HepG2 (cell line): ENCODE measurements around the gene SMARCA2. TPM values are rescaled to one million over a fixed set of nuclear protein-coding genes. Genes with fewer than 3 reads are reported as not detected.

ENCODE experiments used
- ATAC-seq: fragments of 200-7000 bp; cut with Tn5 transposase; 3 replicates; pipeline ENCODE4 v1.9.1; 2020; ENCODE audit warnings: mild to moderate bottlenecking, moderate library complexity
- BruUV-seq: library from RNA; stranded (reverse); fragments of 400-500 nt; replicated peaks from 2 replicates; lab custom pipeline; 2021; lab: Mats Ljungman, UMichigan
- CTCF ChIA-PET: fragments of 300-600 bp; formaldehyde crosslinking; extraction: SDS; loops from one replicate; lab custom pipeline; 2021; ENCODE audit warnings: low total read pairs, inconsistent platforms, low intra/inter-chr PET ratio; lab: Yijun Ruan, JAX
- POLR2A ChIA-PET: fragments of 350-600 bp; sonication (Branson Sonifier 250); formaldehyde crosslinking; loops from one replicate; lab custom pipeline; 2020; ENCODE audit warnings: antibody characterized with exemption, inconsistent platforms; lab: Yijun Ruan, JAX
- DNase-seq: peaks from one replicate; pipeline ENCODE4 v3.0.0-alpha.2; 2015; ENCODE audit warnings: low spot score
- FAIRE-seq: peaks from 3 replicates; lab custom pipeline; 2011; peaks lifted over from hg19 to GRCh38; lab: Jason Lieb, UNC
- H2AFZ ChIP-seq: one replicate; pipeline ENCODE4 v1.6.1; 2011; ENCODE audit warnings: low read length, inconsistent platforms
- H3K27ac ChIP-seq: fragments of 300-600 bp; 3 replicates; pipeline ENCODE4 v1.8.0; 2011; ENCODE audit warnings: mixed run types, mild to moderate bottlenecking, mixed read lengths, low read length, inconsistent platforms; ENCODE audit not compliant: insufficient read depth; ENCODE audit errors: extremely low read length
- H3K27me3 ChIP-seq, 2 experiments: fragments of 200-600 bp in 1 of 2; 2 replicates in 1 of 2; 3 replicates in 1 of 2; pipeline versions ENCODE4 v1.6.0 to v1.8.0; 2011; ENCODE audit warnings: low read length in 2 of 2, mild to moderate bottlenecking in 2 of 2, moderate library complexity in 2 of 2, inconsistent platforms in 1 of 2; ENCODE audit not compliant: insufficient read depth in 2 of 2, control insufficient read depth in 1 of 2
- H3K36me3 ChIP-seq, 2 experiments: fragments of 200-600 bp in 1 of 2; replicated peaks in 1 of 2; 2 replicates in 1 of 2; 3 replicates in 1 of 2; pipeline versions ENCODE4 v1.5.1 to v1.8.0; 2011; ENCODE audit warnings: low read length in 2 of 2, inconsistent platforms in 1 of 2; ENCODE audit not compliant: insufficient read depth in 2 of 2, control insufficient read depth in 1 of 2
- H3K4me1 ChIP-seq: 2 replicates; pipeline ENCODE4 v1.5.1; 2012; ENCODE audit warnings: low read length, inconsistent platforms; ENCODE audit not compliant: insufficient read depth
- H3K4me2 ChIP-seq: 2 replicates; pipeline ENCODE4 v1.6.0; 2011; ENCODE audit warnings: low read depth, low read length, inconsistent platforms
- H3K4me3 ChIP-seq, 3 experiments: fragments of 200-600 bp in 1 of 3; sonication (generic), shearing (Covaris generic) in 1 of 3; replicated peaks in 1 of 3; 2 replicates each; pipeline ENCODE4 v1.5.1; 2011 to 2016; ENCODE audit warnings: low read length in 3 of 3, inconsistent platforms in 2 of 3, low read depth in 2 of 3, mild to moderate bottlenecking in 2 of 3, control low read depth in 1 of 3, mixed read lengths in 1 of 3; ENCODE audit not compliant: insufficient read depth in 1 of 3
- H3K79me2 ChIP-seq: one replicate; pipeline ENCODE4 v1.6.1; 2011; ENCODE audit warnings: low read length, inconsistent platforms; ENCODE audit not compliant: insufficient read depth
- H3K9ac ChIP-seq: 2 replicates; pipeline ENCODE4 v1.6.0; 2011; ENCODE audit warnings: mild to moderate bottlenecking, low read depth, low read length, inconsistent platforms; ENCODE audit not compliant: insufficient read depth
- H3K9me3 ChIP-seq: 2 replicates; pipeline ENCODE4 v1.5.1; 2012; ENCODE audit warnings: mild to moderate bottlenecking, low read length
- H4K20me1 ChIP-seq: 2 replicates; pipeline ENCODE4 v1.6.0; 2011; ENCODE audit warnings: inconsistent platforms, mild to moderate bottlenecking, low read length, moderate library complexity; ENCODE audit not compliant: insufficient read depth
- CBX1 ChIP-seq: IDR thresholded peaks from one replicate; pipeline ENCODE4 v1.6.1; 2016; ENCODE audit warnings: antibody characterized with exemption, low read depth
- ERF ChIP-seq: IDR thresholded peaks from 2 replicates; pipeline ENCODE4 v1.6.1; 2018; ENCODE audit warnings: missing biosample characterization, missing genetic modification reagents
- NCOA2 ChIP-seq: sonication (generic); formaldehyde crosslinking; IDR thresholded peaks from 2 replicates; pipeline ENCODE4 v1.8.0; 2022; ENCODE audit warnings: inconsistent platforms
- NFYB ChIP-seq: sonication (generic); formaldehyde crosslinking; IDR thresholded peaks from 2 replicates; pipeline ENCODE4 v1.4.0; 2020; ENCODE audit warnings: missing genetic modification reagents
- SMAD9 ChIP-seq: sonication (generic); formaldehyde crosslinking; IDR thresholded peaks from 2 replicates; pipeline ENCODE4 v1.5.1; 2020; ENCODE audit warnings: mild to moderate bottlenecking, missing genetic modification reagents
- TGIF2 ChIP-seq: IDR thresholded peaks from 2 replicates; pipeline ENCODE4 v1.6.1; 2016; ENCODE audit warnings: control low read depth, missing compliant biosample characterization
- ZNF546 ChIP-seq: sonication (generic); formaldehyde crosslinking; conservative IDR thresholded peaks from 2 replicates; pipeline ENCODE4 v1.8.1; 2023; ENCODE audit warnings: mild to moderate bottlenecking, missing genetic modification reagents
- ZNF768 ChIP-seq: sonication (generic); formaldehyde crosslinking; IDR thresholded peaks from 2 replicates; pipeline ENCODE4 v1.4.0; 2020; ENCODE audit warnings: missing genetic modification reagents
- ZNF878 ChIP-seq: sonication (generic); formaldehyde crosslinking; IDR thresholded peaks from 2 replicates; pipeline ENCODE4 v1.8.1; 2023; ENCODE audit warnings: mild to moderate bottlenecking, missing genetic modification reagents, moderate library complexity
- ZSCAN29 ChIP-seq: sonication (generic); formaldehyde crosslinking; conservative IDR thresholded peaks from 2 replicates; pipeline ENCODE4 v1.4.0; 2020; ENCODE audit warnings: mild to moderate bottlenecking, missing genetic modification reagents
- WGBS: methylation state at CpG from one replicate; pipeline ENCODE4 v1.1.6; 2017; ENCODE audit warnings: low lambda C conversion rate; 5-methylcytosine and 5-hydroxymethylcytosine counted together
- in situ Hi-C: cut with HindIII; loops from 2 replicates; pipeline ENCODE4 v1.10.0; 2017; ENCODE audit warnings: low pct_unique_long_range_greater_than_20kb; ENCODE audit not compliant: extremely low pct_ligation_motif_present
- intact Hi-C: fragments of 100-400 bp; cut with micrococcal nuclease; formaldehyde crosslinking; loops from one replicate; pipeline ENCODE4 v1.10.0; 2022; ENCODE audit not compliant: unreplicated experiment
- polyA plus RNA-seq, 8 experiments: library from polyadenylated mRNA; depleted of rRNA in 3 of 8; stranded (reverse) in 7 of 8; unstranded in 1 of 8; fragments of >200 nt; fragmentation: Illumina TruSeq in 4 of 8; extraction: Trizol in 4 of 8; gene quantifications; 2 replicates each; pipeline versions ENCODE4 v1.2.1 to v1.2.3, GENCODE V29; 2011 to 2016; ENCODE audit warnings: low read depth in 4 of 8, missing spikeins in 1 of 8, mixed read lengths in 1 of 8; ENCODE audit not compliant: insufficient read depth in 1 of 8
- total RNA-seq, 5 experiments: library from RNA; depleted of rRNA; stranded (reverse); fragments of >200 nt; fragmentation: Illumina TruSeq; extraction: Trizol; gene quantifications; 2 replicates each; pipeline ENCODE4 v1.2.3, GENCODE V29; 2016; ENCODE audit warnings: low read depth in 1 of 5
- TF ChIP-seq, protein P1 (sequence below): sonication (generic); formaldehyde crosslinking; IDR thresholded peaks from 2 replicates; pipeline ENCODE4 v1.4.0; 2020; ENCODE audit warnings: missing genetic modification reagents
- TF ChIP-seq, protein P2 (sequence below): sonication (generic); formaldehyde crosslinking; IDR thresholded peaks from 2 replicates; pipeline ENCODE4 v1.8.1; 2022; ENCODE audit warnings: mild to moderate bottlenecking, missing genetic modification reagents
- TF ChIP-seq, protein P3 (sequence below): IDR thresholded peaks from 2 replicates; pipeline ENCODE4 v1.6.1; 2016; ENCODE audit warnings: missing compliant biosample characterization, missing genetic modification reagents, borderline replicate concordance

Gene SMARCA2
- total and polyA plus RNA-seq, 2 of the 13 experiments (the other 11 are each of a cell fraction or from before 2014, with no cell fraction given), result 22.5 to 23.7 TPM

DNA sequence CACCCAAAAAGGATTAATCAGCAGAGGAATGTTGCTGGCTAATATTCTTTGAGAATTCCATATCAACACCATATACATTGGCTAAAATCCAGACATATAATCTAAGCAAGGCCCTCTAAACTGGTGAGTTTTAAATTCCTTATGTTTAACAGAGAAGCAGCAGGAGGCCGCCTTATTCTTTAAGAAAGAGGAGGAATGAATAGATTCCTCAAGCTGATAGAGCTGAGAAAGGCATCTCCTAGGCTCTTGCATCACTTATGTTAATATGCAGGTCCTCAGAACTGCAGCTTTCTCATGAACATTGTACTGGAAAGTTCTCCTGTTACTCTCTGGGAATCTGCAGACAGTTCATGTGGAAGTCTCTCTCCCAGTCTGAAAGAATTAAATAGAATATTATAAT lies 20.1 kb upstream of the SMARCA2 start:
- FAIRE-seq, result no peak
- Histone ChIP-seq H3K4me1 (no peaks in the 10 kb centered on the region), H3K27ac (no peak overlapping the region), H4K20me1 (no peaks in the 10 kb centered on the region), H2AFZ (no peak overlapping the region), H3K79me2 (no peaks in the 10 kb centered on the region), H3K9ac (no peak overlapping the region), H3K27me3 (peaks cover 0 to 3% of the 10 kb centered on the region in 2 experiments; a peak in 1 of 5 replicates), H3K36me3 (no peaks in the 10 kb centered on the region), H3K4me3 (no peak overlapping the region), H3K4me2 (no peak overlapping the region), H3K9me3 (no peaks in the 10 kb centered on the region)
- no peak for DNase-seq
- ATAC-seq, result no peak
- WGBS, result 7% methylated on average over 1 of the region's 1 CpG
- intact Hi-C loops (no loop called here), in situ Hi-C loops (no loop called here)
- ChIA-PET CTCF (no interaction called here), POLR2A (no interaction called here)
- no TSS peak for BruUV-seq
- TF ChIP-seq ZNF546 (CRISPR knock-in tag), result no peak
- no peak for TF ChIP-seq ZSCAN29 (CRISPR knock-in tag)
- TF ChIP-seq, protein P1, sequence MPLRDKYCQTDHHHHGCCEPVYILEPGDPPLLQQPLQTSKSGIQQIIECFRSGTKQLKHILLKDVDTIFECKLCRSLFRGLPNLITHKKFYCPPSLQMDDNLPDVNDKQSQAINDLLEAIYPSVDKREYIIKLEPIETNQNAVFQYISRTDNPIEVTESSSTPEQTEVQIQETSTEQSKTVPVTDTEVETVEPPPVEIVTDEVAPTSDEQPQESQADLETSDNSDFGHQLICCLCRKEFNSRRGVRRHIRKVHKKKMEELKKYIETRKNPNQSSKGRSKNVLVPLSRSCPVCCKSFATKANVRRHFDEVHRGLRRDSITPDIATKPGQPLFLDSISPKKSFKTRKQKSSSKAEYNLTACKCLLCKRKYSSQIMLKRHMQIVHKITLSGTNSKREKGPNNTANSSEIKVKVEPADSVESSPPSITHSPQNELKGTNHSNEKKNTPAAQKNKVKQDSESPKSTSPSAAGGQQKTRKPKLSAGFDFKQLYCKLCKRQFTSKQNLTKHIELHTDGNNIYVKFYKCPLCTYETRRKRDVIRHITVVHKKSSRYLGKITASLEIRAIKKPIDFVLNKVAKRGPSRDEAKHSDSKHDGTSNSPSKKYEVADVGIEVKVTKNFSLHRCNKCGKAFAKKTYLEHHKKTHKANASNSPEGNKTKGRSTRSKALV (CRISPR knock-in tag), result no peak
- TF ChIP-seq, protein P2, sequence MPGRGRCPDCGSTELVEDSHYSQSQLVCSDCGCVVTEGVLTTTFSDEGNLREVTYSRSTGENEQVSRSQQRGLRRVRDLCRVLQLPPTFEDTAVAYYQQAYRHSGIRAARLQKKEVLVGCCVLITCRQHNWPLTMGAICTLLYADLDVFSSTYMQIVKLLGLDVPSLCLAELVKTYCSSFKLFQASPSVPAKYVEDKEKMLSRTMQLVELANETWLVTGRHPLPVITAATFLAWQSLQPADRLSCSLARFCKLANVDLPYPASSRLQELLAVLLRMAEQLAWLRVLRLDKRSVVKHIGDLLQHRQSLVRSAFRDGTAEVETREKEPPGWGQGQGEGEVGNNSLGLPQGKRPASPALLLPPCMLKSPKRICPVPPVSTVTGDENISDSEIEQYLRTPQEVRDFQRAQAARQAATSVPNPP (CRISPR knock-in tag), result no peak
- no peak for TF ChIP-seq ZNF878
- TF ChIP-seq ZNF768 (CRISPR knock-in tag), result no peak
- no peak for TF ChIP-seq NFYB
- TF ChIP-seq NCOA2 (CRISPR knock-in tag), result no peak
- TF ChIP-seq, protein P3, sequence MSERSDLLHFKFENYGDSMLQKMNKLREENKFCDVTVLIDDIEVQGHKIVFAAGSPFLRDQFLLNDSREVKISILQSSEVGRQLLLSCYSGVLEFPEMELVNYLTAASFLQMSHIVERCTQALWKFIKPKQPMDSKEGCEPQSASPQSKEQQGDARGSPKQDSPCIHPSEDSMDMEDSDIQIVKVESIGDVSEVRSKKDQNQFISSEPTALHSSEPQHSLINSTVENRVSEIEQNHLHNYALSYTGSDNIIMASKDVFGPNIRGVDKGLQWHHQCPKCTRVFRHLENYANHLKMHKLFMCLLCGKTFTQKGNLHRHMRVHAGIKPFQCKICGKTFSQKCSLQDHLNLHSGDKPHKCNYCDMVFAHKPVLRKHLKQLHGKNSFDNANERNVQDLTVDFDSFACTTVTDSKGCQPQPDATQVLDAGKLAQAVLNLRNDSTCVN (CRISPR knock-in tag), result no peak
- TF ChIP-seq CBX1, result no peak
- TF ChIP-seq TGIF2, result no peak
- TF ChIP-seq ERF (CRISPR knock-in tag), result no peak
- TF ChIP-seq SMAD9, result no peak
- TF ChIP-seq, all 625 proteins: peak for 0
